Caki2 (cell line): Measurements from ENCODE around the gene EFNA3. TPM values are rescaled to one million over a fixed set of nuclear protein-coding genes. Genes with fewer than 3 reads are reported as not detected.

Source experiments
- total RNA-seq: library from RNA; depleted of rRNA; stranded (reverse); fragments of >200 nt; shearing (Covaris generic); gene quantifications from 2 replicates; pipeline ENCODE4 v1.2.3, GENCODE V29; 2014; ENCODE audit warnings: low replicate concordance; rRNA removed

EFNA3 gene
- total RNA-seq, 1 experiment from 2014 or later = 10.0 TPM

Other genes with a start within 250 kb of the EFNA3 start
- not detected in 2 replicates for gene KCNN3, start 208.6 kb upstream of the EFNA3 start, total RNA-seq
- 49.9 and 66.3 TPM in 2 replicates for gene PMVK, start 142.1 kb upstream of the EFNA3 start, total RNA-seq
- gene PBXIP1, start 122.7 kb upstream of the EFNA3 start, total RNA-seq = 19.2 and 33.0 TPM in 2 replicates
- 18.4 and 22.2 TPM in 2 replicates for gene PYGO2, start 117.1 kb upstream of the EFNA3 start, total RNA-seq
- gene SHC1, start 108.1 kb upstream of the EFNA3 start, total RNA-seq = 95.0 and 109 TPM in 2 replicates
- gene CKS1B, start 104.2 kb upstream of the EFNA3 start, total RNA-seq = 166 and 305 TPM in 2 replicates
- 33.4 and 41.9 TPM in 2 replicates for gene FLAD1, start 95.5 kb upstream of the EFNA3 start, total RNA-seq
- gene LENEP, start 85.3 kb upstream of the EFNA3 start, total RNA-seq = not detected in 2 replicates
- gene ZBTB7B, start 76.0 kb upstream of the EFNA3 start, total RNA-seq = 12.2 and 22.8 TPM in 2 replicates
- not detected in 2 replicates for gene DCST2, start 45.1 kb upstream of the EFNA3 start, total RNA-seq
- gene DCST1, start 45.0 kb upstream of the EFNA3 start, total RNA-seq = not detected in 2 replicates
- gene ADAM15, start 27.5 kb upstream of the EFNA3 start, total RNA-seq = 102 and 125 TPM in 2 replicates
- gene EFNA4, start 15.1 kb upstream of the EFNA3 start, total RNA-seq = 22.3 and 38.5 TPM in 2 replicates
- 2.5 and 19.2 TPM in 2 replicates for gene EFNA1, start 49.0 kb downstream of the EFNA3 start, total RNA-seq
- 46.9 and 54.7 TPM in 2 replicates for gene SLC50A1, start 57.0 kb downstream of the EFNA3 start, total RNA-seq
- gene DPM3, start 61.7 kb downstream of the EFNA3 start, total RNA-seq = 171 and 198 TPM in 2 replicates
- 271 and 341 TPM in 2 replicates for gene KRTCAP2, start 94.5 kb downstream of the EFNA3 start, total RNA-seq
- not detected in 2 replicates for gene TRIM46, start 95.0 kb downstream of the EFNA3 start, total RNA-seq
- gene THBS3, start 129.1 kb downstream of the EFNA3 start, total RNA-seq = 20.5 and 28.3 TPM in 2 replicates
- gene MTX1, start 129.9 kb downstream of the EFNA3 start, total RNA-seq = 152 and 172 TPM in 2 replicates
- gene ENTREP3, start 176.6 kb downstream of the EFNA3 start, total RNA-seq = 4.3 and 7.1 TPM in 2 replicates
- 52.5 and 77.8 TPM in 2 replicates for gene SCAMP3, start 183.5 kb downstream of the EFNA3 start, total RNA-seq
- gene CLK2, start 194.7 kb downstream of the EFNA3 start, total RNA-seq = 30.8 and 32.8 TPM in 2 replicates
- gene HCN3, start 198.6 kb downstream of the EFNA3 start, total RNA-seq = 0.06 and 0.84 TPM in 2 replicates
- gene PKLR, start 222.6 kb downstream of the EFNA3 start, total RNA-seq = not detected in 2 replicates
- gene FDPS, start 230.0 kb downstream of the EFNA3 start, total RNA-seq = 239 and 330 TPM in 2 replicates
- 22.6 and 24.3 TPM in 2 replicates for gene RUSC1, start 242.1 kb downstream of the EFNA3 start, total RNA-seq